ENCODE results near the gene PITPNM1. TPM values are rescaled to one million over a fixed set of nuclear protein-coding genes. Genes with fewer than 3 reads are reported as not detected.
A peak's percentile ranks its signal among the peaks of the same experiment; 100 is the strongest.

PITPNM1 gene
- total and polyA plus RNA-seq, 2 of the 13 experiments (the other 11 are each of a cell fraction or from before 2014, with no cell fraction given): 8.2 to 8.5 TPM

DNA sequence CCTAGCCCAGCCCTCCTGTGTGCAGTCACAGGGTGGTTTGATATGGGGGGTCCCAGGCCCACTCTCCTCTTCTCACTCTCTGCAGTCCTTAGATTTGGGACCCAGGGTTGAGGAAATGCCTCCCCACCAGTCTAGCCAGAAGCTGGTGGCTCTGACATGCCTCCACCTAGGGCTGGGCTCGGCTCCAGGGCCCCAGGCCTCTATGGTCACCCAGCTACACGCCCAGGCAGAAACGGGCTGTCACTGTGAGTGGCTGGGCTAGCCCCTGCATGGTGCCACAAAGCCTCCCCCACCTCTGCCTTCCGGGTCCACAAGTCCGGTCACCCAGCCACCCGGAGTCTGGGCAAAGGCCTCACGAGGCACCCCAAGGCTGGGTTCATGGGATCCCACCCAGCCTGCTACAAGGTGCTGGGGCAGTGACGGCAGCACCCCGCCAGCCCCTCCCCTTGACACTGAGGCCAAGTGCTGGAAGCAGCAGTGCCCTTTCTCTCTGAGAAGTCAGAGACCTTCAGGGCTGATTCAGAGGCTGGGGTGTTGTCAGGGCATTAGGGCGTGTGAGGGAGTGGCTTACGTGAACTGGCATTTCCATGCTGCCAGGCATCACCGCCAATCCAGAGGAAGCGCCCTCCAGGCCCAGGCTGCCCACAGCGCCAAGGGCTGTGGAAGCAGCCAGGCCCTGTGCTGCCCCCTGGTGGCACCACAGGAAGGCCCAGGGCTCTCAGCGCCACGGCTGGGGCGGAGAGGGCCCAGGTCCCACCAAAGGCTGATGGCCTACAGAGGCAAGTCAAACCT, 638 bp upstream of the PITPNM1 start (continued):
- peak; percentile 61; the same call in 1 of the 2 replicates for TF ChIP-seq ZNF614 (CRISPR knock-in tag; IDR thresholded peaks at IDR 0.05; ENCODE audit: borderline replicate concordance)
- peak; percentile 32; the same call in 1 of the 2 replicates for TF ChIP-seq ZMYM3 (CRISPR knock-in tag; IDR thresholded peaks at IDR 0.05)
- no peak for TF ChIP-seq HCFC1 (IDR thresholded peaks at IDR 0.05; ENCODE audit: low read depth, low read length)
- TF ChIP-seq ZSCAN21 (CRISPR knock-in tag; IDR thresholded peaks at IDR 0.05; ENCODE audit: borderline replicate concordance): peak; percentile 69; the same call in 1 of the 2 replicates
- TF ChIP-seq ELF1 (CRISPR knock-in tag; IDR thresholded peaks at IDR 0.05): peak; percentile 44; the same call in 1 of the 2 replicates
- TF ChIP-seq, protein P1, sequence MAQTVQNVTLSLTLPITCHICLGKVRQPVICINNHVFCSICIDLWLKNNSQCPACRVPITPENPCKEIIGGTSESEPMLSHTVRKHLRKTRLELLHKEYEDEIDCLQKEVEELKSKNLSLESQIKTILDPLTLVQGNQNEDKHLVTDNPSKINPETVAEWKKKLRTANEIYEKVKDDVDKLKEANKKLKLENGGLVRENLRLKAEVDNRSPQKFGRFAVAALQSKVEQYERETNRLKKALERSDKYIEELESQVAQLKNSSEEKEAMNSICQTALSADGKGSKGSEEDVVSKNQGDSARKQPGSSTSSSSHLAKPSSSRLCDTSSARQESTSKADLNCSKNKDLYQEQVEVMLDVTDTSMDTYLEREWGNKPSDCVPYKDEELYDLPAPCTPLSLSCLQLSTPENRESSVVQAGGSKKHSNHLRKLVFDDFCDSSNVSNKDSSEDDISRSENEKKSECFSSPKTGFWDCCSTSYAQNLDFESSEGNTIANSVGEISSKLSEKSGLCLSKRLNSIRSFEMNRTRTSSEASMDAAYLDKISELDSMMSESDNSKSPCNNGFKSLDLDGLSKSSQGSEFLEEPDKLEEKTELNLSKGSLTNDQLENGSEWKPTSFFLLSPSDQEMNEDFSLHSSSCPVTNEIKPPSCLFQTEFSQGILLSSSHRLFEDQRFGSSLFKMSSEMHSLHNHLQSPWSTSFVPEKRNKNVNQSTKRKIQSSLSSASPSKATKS (CRISPR knock-in tag; IDR thresholded peaks at IDR 0.05): no peak
- TF ChIP-seq, protein P2, sequence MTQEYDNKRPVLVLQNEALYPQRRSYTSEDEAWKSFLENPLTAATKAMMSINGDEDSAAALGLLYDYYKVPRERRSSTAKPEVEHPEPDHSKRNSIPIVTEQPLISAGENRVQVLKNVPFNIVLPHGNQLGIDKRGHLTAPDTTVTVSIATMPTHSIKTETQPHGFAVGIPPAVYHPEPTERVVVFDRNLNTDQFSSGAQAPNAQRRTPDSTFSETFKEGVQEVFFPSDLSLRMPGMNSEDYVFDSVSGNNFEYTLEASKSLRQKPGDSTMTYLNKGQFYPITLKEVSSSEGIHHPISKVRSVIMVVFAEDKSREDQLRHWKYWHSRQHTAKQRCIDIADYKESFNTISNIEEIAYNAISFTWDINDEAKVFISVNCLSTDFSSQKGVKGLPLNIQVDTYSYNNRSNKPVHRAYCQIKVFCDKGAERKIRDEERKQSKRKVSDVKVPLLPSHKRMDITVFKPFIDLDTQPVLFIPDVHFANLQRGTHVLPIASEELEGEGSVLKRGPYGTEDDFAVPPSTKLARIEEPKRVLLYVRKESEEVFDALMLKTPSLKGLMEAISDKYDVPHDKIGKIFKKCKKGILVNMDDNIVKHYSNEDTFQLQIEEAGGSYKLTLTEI (CRISPR knock-in tag; conservative IDR thresholded peaks at IDR 0.05): no peak
- TF ChIP-seq ZBTB7B (CRISPR knock-in tag; IDR thresholded peaks at IDR 0.05): peak; percentile 40; the same call in 1 of the 2 replicates
- 0 out of 2 replicates have a peak, but pooled peaks have one; percentile 31 for TF ChIP-seq ZSCAN29 (CRISPR knock-in tag; conservative IDR thresholded peaks at IDR 0.05)
- no peak for TF ChIP-seq ZNF382 (CRISPR knock-in tag; IDR thresholded peaks at IDR 0.05; ENCODE audit: borderline replicate concordance)
- TF ChIP-seq ZNF430 (CRISPR knock-in tag; IDR thresholded peaks at IDR 0.05): peak; percentile 19; the same call in 1 of the 2 replicates
- TF ChIP-seq ZNF891 (CRISPR knock-in tag; IDR thresholded peaks at IDR 0.05): peak; percentile 24; the same call in 1 of the 2 replicates
- TF ChIP-seq, protein P3, sequence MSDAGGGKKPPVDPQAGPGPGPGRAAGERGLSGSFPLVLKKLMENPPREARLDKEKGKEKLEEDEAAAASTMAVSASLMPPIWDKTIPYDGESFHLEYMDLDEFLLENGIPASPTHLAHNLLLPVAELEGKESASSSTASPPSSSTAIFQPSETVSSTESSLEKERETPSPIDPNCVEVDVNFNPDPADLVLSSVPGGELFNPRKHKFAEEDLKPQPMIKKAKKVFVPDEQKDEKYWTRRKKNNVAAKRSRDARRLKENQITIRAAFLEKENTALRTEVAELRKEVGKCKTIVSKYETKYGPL (CRISPR knock-in tag; IDR thresholded peaks at IDR 0.05): no peak
- TF ChIP-seq HOXA3 (CRISPR knock-in tag; IDR thresholded peaks at IDR 0.05): peak; percentile 71; the same call in 1 of the 2 replicates
- peak; percentile 32; the same call in 1 of the 2 replicates for TF ChIP-seq FOSL2 (CRISPR knock-in tag; IDR thresholded peaks at IDR 0.05)
- peak; percentile 38; the same call in 1 of the 2 replicates for TF ChIP-seq KMT2A (CRISPR knock-in tag; IDR thresholded peaks at IDR 0.05)
- TF ChIP-seq ZNF451 (CRISPR knock-in tag; IDR thresholded peaks at IDR 0.05): 0 out of 2 replicates have a peak, but pooled peaks have one; percentile 9
- no peak for TF ChIP-seq NONO (IDR thresholded peaks at IDR 0.05)
- TF ChIP-seq NONO (CRISPR knock-in tag; conservative IDR thresholded peaks at IDR 0.05): 0 out of 2 replicates have a peak, but pooled peaks have one; percentile 69
- peak; percentile 35; the same call in 1 of the 2 replicates for TF ChIP-seq HOXA9 (CRISPR knock-in tag; IDR thresholded peaks at IDR 0.05; ENCODE audit: borderline replicate concordance)
- TF ChIP-seq, protein P4, sequence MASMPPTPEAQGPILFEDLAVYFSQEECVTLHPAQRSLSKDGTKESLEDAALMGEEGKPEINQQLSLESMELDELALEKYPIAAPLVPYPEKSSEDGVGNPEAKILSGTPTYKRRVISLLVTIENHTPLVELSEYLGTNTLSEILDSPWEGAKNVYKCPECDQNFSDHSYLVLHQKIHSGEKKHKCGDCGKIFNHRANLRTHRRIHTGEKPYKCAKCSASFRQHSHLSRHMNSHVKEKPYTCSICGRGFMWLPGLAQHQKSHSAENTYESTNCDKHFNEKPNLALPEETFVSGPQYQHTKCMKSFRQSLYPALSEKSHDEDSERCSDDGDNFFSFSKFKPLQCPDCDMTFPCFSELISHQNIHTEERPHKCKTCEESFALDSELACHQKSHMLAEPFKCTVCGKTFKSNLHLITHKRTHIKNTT (CRISPR knock-in tag; IDR thresholded peaks at IDR 0.05): no peak
- peak; percentile 51 for TF ChIP-seq PTBP1 (IDR thresholded peaks at IDR 0.05; ENCODE audit: low read depth, low read length, poor library complexity, severe bottlenecking)
- peak; percentile 70; the same call in 1 of the 2 replicates for TF ChIP-seq BORCS8-MEF2B (CRISPR knock-in tag; IDR thresholded peaks at IDR 0.05)
- TF ChIP-seq PHF8 (CRISPR knock-in tag; IDR thresholded peaks at IDR 0.05): peak; percentile 53

Measured in HepG2 (cell line).